Smooth muscle cell (in vitro differentiated cells): ENCODE measurements around the gene SSX4B. TPM values are rescaled to one million over a fixed set of nuclear protein-coding genes. Genes with fewer than 3 reads are reported as not detected.
"Not testable (repeated sequence)": the region's sequence is repeated elsewhere in the genome, so short reads cannot be mapped to it uniquely, and the experiment has no call there.

Experiments
- DNase-seq: peaks from one replicate; lab custom pipeline; 2025; ENCODE audit not compliant: unreplicated experiment; lab: John Stamatoyannopoulos, UW
- H2AFZ ChIP-seq: fragments of 200-600 bp; sonication (generic); 2 replicates; pipeline ENCODE4 v1.6.0; 2016; ENCODE audit warnings: antibody characterized with exemption, low read depth, mild to moderate bottlenecking
- H3F3A ChIP-seq: fragments of 200-600 bp; sonication (generic); 2 replicates; pipeline ENCODE4 v1.6.0; 2017; ENCODE audit warnings: antibody characterized with exemption, low read depth
- H3K27ac ChIP-seq: fragments of 200-600 bp; sonication (generic); 2 replicates; pipeline ENCODE4 v1.5.1; 2016; ENCODE audit warnings: low read depth, mild to moderate bottlenecking
- H3K27me3 ChIP-seq: fragments of 200-600 bp; sonication (generic); 2 replicates; pipeline ENCODE4 v1.6.1; 2016; ENCODE audit warnings: low read depth, mild to moderate bottlenecking
- H3K36me3 ChIP-seq: fragments of 200-600 bp; sonication (generic); 2 replicates; pipeline ENCODE4 v1.5.1; 2016; ENCODE audit warnings: low read depth
- H3K4me1 ChIP-seq: fragments of 200-600 bp; sonication (generic); 2 replicates; pipeline ENCODE4 v1.5.1; 2016; ENCODE audit warnings: low read depth
- H3K4me2 ChIP-seq: fragments of 200-600 bp; sonication (generic); 2 replicates; pipeline ENCODE4 v1.6.0; 2016; ENCODE audit warnings: mild to moderate bottlenecking
- H3K4me3 ChIP-seq: fragments of 200-600 bp; sonication (generic); 2 replicates; pipeline ENCODE4 v1.5.1; 2016; ENCODE audit warnings: mild to moderate bottlenecking
- H3K79me2 ChIP-seq: fragments of 200-600 bp; sonication (generic); 2 replicates; pipeline ENCODE4 v1.6.0; 2016; ENCODE audit warnings: low read depth, mild to moderate bottlenecking
- H3K9ac ChIP-seq: fragments of 200-600 bp; sonication (generic); 2 replicates; pipeline ENCODE4 v1.6.0; 2016; ENCODE audit warnings: low read depth
- H3K9me3 ChIP-seq: fragments of 200-600 bp; sonication (generic); replicated peaks from 2 replicates; pipeline ENCODE4 v1.5.1; 2016; ENCODE audit warnings: low read depth
- H4K20me1 ChIP-seq: fragments of 200-600 bp; sonication (generic); 2 replicates; pipeline ENCODE4 v1.6.0; 2016; ENCODE audit warnings: low read depth
- WGBS: methylation state at CpG from one replicate; pipeline ENCODE4 v1.1.7; 2016; ENCODE audit warnings: low lambda C conversion rate; 5-methylcytosine and 5-hydroxymethylcytosine counted together
- polyA plus RNA-seq: library from polyadenylated mRNA; unstranded; fragments of >200 nt; fragmentation: Nextera tagmentation; extraction: Ambion mirVana; gene quantifications from 2 replicates; pipeline ENCODE4 v1.2.1, GENCODE V29; 2016
- total RNA-seq: library from RNA; depleted of rRNA; stranded (reverse); fragments of >200 nt; gene quantifications from 2 replicates; pipeline ENCODE4 v1.2.3, GENCODE V29; 2014

SSX4B gene
- total and polyA plus RNA-seq, 2 experiments from 2014 or later: not detected

DNA sequence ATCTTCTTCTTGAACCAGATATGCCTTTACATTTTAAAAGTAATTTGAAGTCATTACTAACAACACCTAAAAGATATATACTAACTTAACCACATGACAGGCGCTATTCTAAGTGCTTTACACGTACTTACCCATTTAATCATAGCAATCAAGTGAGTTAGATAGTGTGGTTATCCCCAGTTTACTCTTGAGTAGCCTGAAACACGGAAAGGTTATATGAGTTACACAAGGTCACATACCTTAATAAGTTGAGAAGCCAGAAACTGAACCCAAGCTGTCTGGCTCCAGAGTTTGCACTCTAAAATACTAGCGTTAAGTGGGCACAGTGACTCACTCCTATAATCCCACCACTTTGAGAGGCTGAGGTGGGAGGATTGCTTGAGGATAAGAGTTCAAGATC is 18.4 kb upstream of the SSX4B start:
- H3F3A ChIP-seq, H3K4me1 ChIP-seq, H3K27me3 ChIP-seq, H3K9ac ChIP-seq, H3K4me2 ChIP-seq, DNase-seq, H4K20me1 ChIP-seq, H3K27ac ChIP-seq, H2AFZ ChIP-seq, H3K79me2 ChIP-seq, H3K4me3 ChIP-seq, H3K9me3 ChIP-seq, H3K36me3 ChIP-seq: not testable (repeated sequence)
- 35% methylated on average over 4 of the region's 4 CpGs for WGBS

- H3K27ac ChIP-seq, H3K4me3 ChIP-seq, H3F3A ChIP-seq, H4K20me1 ChIP-seq, H2AFZ ChIP-seq, H3K4me2 ChIP-seq, H3K4me1 ChIP-seq, H3K9ac ChIP-seq, H3K36me3 ChIP-seq, H3K9me3 ChIP-seq, DNase-seq, H3K79me2 ChIP-seq, H3K27me3 ChIP-seq: not testable (repeated sequence)
- 77% methylated on average over 5 of the region's 5 CpGs for WGBS
These were observed 17.8 kb upstream of the SSX4B start for GRCh38 chrX:48429606-48430005.

DNA sequence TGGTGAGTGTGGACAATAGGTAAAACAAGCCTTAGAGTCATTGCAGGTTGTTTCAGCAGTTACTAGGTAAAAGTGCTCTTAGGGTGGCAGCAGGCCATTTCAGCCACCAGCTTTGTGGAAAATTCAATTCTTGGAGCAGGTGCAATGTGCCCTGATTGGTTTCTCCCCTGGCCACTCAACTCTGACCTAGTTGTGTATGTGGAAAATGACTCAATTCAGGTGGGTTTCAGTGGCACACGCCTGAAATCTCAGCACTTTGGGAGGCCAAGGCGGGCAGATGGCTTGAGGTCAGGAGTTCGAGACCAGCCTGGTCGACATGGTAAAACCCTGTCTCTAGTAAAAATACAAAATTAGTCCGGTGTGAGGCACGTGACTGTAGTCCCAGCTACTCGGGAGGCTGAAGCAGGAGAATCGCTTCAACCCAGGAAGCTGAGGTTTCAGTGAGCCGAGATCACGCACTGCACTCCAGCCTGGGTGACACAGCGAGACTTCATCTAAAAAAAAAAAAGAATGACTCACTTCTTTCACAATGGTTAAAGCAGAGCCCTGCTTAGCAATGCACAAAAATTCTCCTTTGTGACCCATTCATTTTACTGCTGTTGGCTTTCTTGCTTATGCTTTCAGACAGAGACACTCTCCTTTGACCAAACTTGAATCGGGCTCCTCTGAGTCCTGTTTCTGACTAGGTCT is 15.4 kb upstream of the SSX4B start:
- no CpG with 5 or more reads among the region's 12 CpGs for WGBS
- not testable (repeated sequence) for H3F3A ChIP-seq, H3K36me3 ChIP-seq, H3K9me3 ChIP-seq, H3K27me3 ChIP-seq, H3K4me1 ChIP-seq, H3K79me2 ChIP-seq, H3K4me2 ChIP-seq, H2AFZ ChIP-seq, DNase-seq, H3K27ac ChIP-seq, H3K9ac ChIP-seq, H4K20me1 ChIP-seq, H3K4me3 ChIP-seq

DNA sequence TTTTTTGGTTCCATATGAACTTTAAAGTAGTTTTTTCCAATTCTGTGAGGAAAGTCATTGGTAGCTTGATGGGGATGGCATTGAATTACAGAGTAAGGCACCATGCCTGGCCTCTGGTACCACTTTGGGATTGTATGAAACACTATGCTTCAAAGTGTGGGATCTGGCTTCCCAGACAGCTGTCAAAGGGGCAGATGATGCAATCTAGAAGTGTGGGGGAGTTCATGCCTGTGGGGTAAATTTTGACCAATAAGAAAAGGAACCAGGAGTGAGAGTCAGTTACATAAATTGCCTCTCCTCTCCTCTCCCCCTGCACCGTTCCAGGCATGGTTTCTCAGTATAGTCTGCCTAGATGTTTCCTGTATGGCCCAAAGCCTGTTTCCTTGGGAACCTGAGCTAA is 13.9 kb downstream of the SSX4B start:
- not testable (repeated sequence) for H3F3A ChIP-seq, H3K4me1 ChIP-seq, H3K9me3 ChIP-seq, H2AFZ ChIP-seq, H3K4me3 ChIP-seq, H3K4me2 ChIP-seq, H4K20me1 ChIP-seq, H3K9ac ChIP-seq, DNase-seq, H3K79me2 ChIP-seq, H3K27me3 ChIP-seq, H3K27ac ChIP-seq, H3K36me3 ChIP-seq
- 57% methylated on average over 1 of the region's 1 CpG for WGBS

- not testable (repeated sequence) for H2AFZ ChIP-seq, DNase-seq, H3K27me3 ChIP-seq, H3K9me3 ChIP-seq, H3K36me3 ChIP-seq, H3K27ac ChIP-seq, H4K20me1 ChIP-seq, H3K4me2 ChIP-seq, H3F3A ChIP-seq, H3K4me3 ChIP-seq, H3K4me1 ChIP-seq, H3K9ac ChIP-seq, H3K79me2 ChIP-seq
- WGBS: 56% methylated on average over 2 of the region's 2 CpGs
These were observed 14.8 kb downstream of the SSX4B start for GRCh38 chrX:48396931-48397330.

- H3K27ac ChIP-seq, H3K36me3 ChIP-seq, H3K4me3 ChIP-seq, DNase-seq, H3K79me2 ChIP-seq, H3K9ac ChIP-seq, H2AFZ ChIP-seq, H3K4me2 ChIP-seq, H4K20me1 ChIP-seq, H3K9me3 ChIP-seq, H3F3A ChIP-seq, H3K27me3 ChIP-seq, H3K4me1 ChIP-seq: not testable (repeated sequence)
- WGBS: no CpG with 5 or more reads among the region's 16 CpGs
These were observed 28.5 kb downstream of the SSX4B start, which contains the start of gene SSX4 for GRCh38 chrX:48383239-48383638. TSS of gene SSX4 (plus strand) at chrX:48383539. CDS start at chrX:48384054, 515 bp downstream.

- H3K4me1 ChIP-seq, H3K27ac ChIP-seq, H4K20me1 ChIP-seq, DNase-seq, H3K4me2 ChIP-seq, H3K36me3 ChIP-seq, H3F3A ChIP-seq, H3K27me3 ChIP-seq, H3K9ac ChIP-seq, H3K79me2 ChIP-seq, H3K9me3 ChIP-seq, H3K4me3 ChIP-seq, H2AFZ ChIP-seq: not testable (repeated sequence)
- WGBS: no CpG with 5 or more reads among the region's 8 CpGs
These were observed 41.4 kb downstream of the SSX4B start for GRCh38 chrX:48370408-48370807.

DNA sequence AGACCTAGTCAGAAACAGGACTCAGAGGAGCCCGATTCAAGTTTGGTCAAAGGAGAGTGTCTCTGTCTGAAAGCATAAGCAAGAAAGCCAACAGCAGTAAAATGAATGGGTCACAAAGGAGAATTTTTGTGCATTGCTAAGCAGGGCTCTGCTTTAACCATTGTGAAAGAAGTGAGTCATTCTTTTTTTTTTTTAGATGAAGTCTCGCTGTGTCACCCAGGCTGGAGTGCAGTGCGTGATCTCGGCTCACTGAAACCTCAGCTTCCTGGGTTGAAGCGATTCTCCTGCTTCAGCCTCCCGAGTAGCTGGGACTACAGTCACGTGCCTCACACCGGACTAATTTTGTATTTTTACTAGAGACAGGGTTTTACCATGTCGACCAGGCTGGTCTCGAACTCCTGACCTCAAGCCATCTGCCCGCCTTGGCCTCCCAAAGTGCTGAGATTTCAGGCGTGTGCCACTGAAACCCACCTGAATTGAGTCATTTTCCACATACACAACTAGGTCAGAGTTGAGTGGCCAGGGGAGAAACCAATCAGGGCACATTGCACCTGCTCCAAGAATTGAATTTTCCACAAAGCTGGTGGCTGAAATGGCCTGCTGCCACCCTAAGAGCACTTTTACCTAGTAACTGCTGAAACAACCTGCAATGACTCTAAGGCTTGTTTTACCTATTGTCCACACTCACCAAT is 43.9 kb downstream of the SSX4B start:
- H3K4me2 ChIP-seq, H3K79me2 ChIP-seq, H3K36me3 ChIP-seq, H3K4me3 ChIP-seq, H4K20me1 ChIP-seq, H3K9ac ChIP-seq, DNase-seq, H3K27me3 ChIP-seq, H3F3A ChIP-seq, H3K4me1 ChIP-seq, H2AFZ ChIP-seq, H3K27ac ChIP-seq, H3K9me3 ChIP-seq: not testable (repeated sequence)
- no CpG with 5 or more reads among the region's 12 CpGs for WGBS
